ENCODE data around the gene DPYD.
A peak's percentile ranks its signal among the peaks of the same experiment; 100 is the strongest.

DPYD gene

GRCh38 chr1:97610102-97610501, 310.7 kb downstream of the DPYD start:
- no peak for DNase-seq (ENCODE audit: low read depth)

GRCh38 chr1:97608272-97608671, 312.6 kb downstream of the DPYD start:
- DNase-seq (ENCODE audit: low read depth), result no peak

GRCh38 chr1:97603776-97604175, 317.1 kb downstream of the DPYD start:
- no peak for DNase-seq (ENCODE audit: low read depth)

GRCh38 chr1:97603218-97603617, 317.6 kb downstream of the DPYD start:
- DNase-seq (ENCODE audit: low read depth), result no peak

DNA sequence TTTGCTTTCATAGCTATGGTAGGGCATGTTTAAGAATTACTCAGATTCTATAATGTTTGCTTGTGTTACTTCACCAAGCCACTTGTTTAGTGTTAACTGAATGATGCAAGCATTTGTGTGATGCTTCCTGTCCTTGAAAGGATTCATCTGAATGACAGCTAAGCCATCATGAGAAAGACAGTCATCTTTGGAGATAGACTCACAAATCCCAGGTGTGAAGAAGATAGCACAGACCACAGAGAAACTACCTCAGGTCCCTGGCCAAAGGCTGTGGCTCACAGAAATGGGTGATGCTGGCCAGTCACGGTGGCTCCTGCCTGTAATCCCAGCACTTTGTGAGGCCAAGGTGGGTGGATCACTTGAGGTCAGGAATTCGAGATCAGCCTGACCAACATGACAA, 321.4 kb downstream of the DPYD start:
- DNase-seq (ENCODE audit: low read depth), result no peak

- DNase-seq (ENCODE audit: low read depth), result no peak
Observed at GRCh38 chr1:97593192-97593591, 327.6 kb downstream of the DPYD start.

GRCh38 chr1:97588772-97589171, 332.1 kb downstream of the DPYD start:
- no peak for DNase-seq (ENCODE audit: low read depth)

DNA sequence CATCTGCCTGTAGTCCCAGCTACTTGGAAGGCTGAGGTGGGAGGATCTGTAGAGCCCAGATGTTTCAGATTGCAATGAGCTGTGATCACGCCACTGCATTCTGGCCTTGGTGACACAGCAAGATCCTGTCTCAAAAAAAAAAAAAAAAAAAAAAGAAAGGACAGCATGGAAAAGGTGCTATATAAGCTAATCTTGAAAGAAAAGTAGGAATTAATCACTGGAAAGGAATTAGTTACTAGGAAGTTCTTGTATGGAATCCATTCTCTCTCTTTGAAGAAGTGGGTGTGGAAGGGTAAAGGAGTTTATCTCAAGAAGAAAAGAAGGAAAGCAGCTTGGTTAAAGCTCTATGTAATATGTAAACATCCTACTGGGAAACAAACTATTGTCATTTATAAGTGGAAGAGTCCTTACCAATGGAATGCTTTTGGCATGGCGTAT, 339.2 kb downstream of the DPYD start:
- peak; percentile 86 for DNase-seq (ENCODE audit: low read depth)

DNA sequence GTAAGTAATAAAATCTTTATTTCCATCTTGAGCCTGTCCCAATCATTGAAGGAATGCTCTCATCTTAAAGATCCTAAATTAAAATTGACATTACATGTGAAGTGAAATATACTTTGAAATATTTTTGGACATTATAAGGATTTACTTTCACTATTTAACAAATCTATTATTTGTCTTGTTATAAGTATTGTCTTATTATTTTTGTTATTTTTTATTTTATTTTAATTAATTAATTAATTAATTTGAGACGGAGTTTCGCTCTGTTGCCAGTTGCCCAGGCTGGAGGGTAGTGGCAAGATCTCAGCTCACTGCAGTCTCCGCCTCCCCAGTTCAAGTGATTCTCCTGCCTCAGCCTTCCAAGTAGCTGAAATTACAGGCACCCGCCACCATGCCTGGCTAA, 343.2 kb downstream of the DPYD start:
- no peak for DNase-seq (ENCODE audit: low read depth)

GRCh38 chr1:97573553-97573952, 347.3 kb downstream of the DPYD start:
- no peak for DNase-seq (ENCODE audit: low read depth)

DNA sequence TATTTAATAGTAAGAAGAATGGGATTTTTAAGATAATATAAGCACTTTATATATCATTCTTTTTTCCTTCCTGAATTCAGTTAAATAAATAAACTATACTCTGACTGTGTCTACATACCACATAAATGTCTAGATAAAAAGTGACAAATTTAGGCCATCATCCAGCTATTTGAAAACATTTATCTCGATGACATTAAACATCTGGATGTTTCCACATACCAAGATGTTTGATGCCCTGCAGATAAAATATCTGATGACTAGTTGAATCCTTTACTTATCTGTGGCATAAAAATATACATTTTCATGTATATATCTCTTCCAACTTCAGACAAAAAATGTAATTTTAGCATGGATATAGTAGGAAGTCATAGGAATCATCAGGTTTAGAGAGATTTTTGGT, 348.3 kb downstream of the DPYD start:
- DNase-seq (ENCODE audit: low read depth), result no peak

- no peak for DNase-seq (ENCODE audit: low read depth)
Observed at GRCh38 chr1:97571760-97572159, 349.1 kb downstream of the DPYD start.

DNA sequence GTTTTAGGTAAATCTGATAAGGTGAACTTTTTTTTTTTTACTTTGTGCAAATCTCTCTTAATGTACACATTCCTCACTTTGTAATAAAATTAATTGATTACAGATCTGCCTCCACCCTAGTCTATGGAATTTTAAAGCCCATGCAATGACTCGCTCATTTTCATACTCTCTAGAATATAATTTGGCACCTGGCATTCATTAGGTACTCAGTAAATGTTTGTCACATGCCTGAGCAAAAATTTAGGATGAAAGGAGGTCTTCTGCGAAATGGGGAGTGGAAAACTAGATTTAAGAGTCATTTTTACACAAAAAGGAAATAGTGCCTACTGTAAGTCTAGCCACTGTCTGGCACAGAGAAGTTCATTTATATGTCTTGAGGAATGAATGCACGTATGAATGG, 350.1 kb downstream of the DPYD start:
- no peak for DNase-seq (ENCODE audit: low read depth)

GRCh38 chr1:97567000-97567749, 353.7 kb downstream of the DPYD start:
- no peak for DNase-seq (ENCODE audit: low read depth)

- no peak for DNase-seq (ENCODE audit: low read depth)
Observed at GRCh38 chr1:97565886-97566285, 354.9 kb downstream of the DPYD start.

DNA sequence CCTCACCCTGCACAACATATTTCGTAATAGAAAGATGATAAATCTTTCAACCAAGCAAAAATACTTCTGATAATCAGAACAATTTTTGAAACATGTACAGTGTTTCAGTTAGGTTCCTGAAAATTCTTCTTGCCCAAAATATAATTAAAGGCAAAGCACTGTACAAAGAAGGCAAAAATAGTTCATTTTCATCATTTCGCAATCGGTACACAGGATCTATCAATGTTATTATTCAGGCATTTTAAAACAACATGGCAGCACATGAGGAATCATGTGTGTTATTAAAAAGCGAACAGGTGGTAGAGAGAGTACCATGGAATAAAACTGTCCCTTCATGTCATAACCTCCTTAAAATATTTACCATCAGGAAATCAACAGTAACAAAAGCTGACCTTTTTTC, 356.9 kb downstream of the DPYD start:
- no peak for DNase-seq (ENCODE audit: low read depth)

GRCh38 chr1:97562081-97562480, 358.8 kb downstream of the DPYD start:
- no peak for DNase-seq (ENCODE audit: low read depth)

DNA sequence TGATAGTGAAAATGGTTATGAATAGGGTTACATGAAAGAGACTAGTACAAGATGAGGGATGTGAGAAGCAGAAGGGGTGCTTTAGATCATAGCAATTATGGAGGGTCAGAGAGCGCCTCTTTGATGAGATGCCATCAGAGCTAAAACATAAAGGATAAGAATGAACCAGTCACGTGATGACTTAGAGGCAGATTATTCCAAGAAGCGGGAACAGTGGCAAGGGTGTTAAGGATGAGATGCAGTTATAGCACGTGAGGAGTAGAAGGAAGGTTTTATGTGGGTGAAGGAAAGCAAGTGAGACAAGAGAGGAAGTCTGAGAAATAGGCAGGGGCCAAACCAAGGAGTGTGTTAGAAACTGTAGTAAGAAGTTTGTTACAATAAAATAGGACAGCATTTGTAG, 360.1 kb downstream of the DPYD start:
- DNase-seq (ENCODE audit: low read depth), result no peak

DNA sequence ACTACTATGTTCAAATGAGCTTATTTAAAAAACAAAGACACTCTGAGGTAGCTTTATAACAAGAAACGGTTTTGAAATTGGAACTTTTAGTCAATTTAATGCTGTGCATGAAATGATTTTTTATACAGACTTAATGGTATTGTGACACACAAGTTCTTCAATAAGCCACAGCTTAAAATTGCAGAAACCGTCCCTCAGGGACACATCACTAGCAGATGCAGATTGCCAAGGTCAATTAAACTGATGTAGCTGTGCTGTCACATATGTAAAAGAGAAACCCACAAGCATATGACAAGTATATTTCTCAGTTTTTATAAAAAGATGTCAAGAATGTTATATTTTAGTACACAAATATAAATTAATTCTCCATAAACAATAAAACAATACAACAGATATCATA, 366.9 kb downstream of the DPYD start:
- DNase-seq (ENCODE audit: low read depth), result no peak

DNA sequence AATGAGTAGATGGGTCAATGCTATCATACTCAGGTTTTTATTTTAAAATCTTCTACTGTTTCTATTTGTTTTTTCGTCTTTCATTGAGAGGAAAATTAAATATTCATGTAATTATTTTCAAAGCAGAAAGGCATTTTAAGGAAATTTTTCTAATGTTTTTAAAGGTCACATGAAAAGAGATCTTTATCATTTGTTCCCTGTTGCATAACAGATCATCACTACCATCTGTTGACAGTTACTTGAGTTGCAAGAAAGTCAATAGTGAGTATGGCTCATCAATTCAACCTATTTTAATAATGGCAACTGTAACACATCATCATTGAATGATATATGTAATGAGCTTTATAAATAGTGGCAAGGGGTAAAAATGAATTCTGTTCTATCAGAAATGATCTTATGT, 369.7 kb downstream of the DPYD start:
- DNase-seq (ENCODE audit: low read depth), result no peak

DNA sequence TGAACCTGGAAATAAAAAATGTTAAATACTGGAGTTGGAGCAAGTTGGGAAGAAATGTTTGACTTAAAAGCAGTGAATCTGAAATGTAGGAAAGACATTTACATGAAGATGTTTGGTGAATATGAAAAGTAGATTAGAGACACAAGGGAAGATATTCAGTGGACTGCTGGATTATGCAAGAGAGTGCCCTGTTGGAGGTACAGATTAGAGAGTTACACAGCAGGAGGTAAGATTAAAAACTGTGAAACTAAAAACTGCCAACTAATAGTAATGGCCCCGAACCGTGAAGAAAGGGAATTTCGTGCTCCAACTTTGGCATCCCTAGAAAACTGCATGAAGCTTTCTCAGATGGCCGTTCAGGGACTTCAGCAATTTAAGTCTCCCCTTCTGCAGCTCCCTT, 375.4 kb downstream of the DPYD start:
- DNase-seq (ENCODE audit: low read depth), result no peak

- DNase-seq (ENCODE audit: low read depth), result no peak
Observed at GRCh38 chr1:97540346-97540888, 380.4 kb downstream of the DPYD start.

GRCh38 chr1:97538113-97538512, 382.7 kb downstream of the DPYD start:
- no peak for DNase-seq (ENCODE audit: low read depth)

GRCh38 chr1:97533358-97533757, 387.5 kb downstream of the DPYD start:
- DNase-seq (ENCODE audit: low read depth), result no peak

All from ELR (cell line).